Neural progenitor cell (in vitro differentiated cells): ENCODE measurements around the gene ISL2.
"Not testable (repeated sequence)": the region's sequence is repeated elsewhere in the genome, so short reads cannot be mapped to it uniquely, and the experiment has no call there.

Experiments used
- CTCF ChIP-seq: fragments of 200-600 bp; sonication (generic); IDR thresholded peaks from 2 replicates; pipeline ENCODE4 v1.5.1; 2017; ENCODE audit warnings: antibody characterized with exemption, mild to moderate bottlenecking
- EZH2 ChIP-seq: fragments of 200-600 bp; sonication (generic); IDR thresholded peaks from 2 replicates; pipeline ENCODE4 v1.6.1; 2017; ENCODE audit warnings: antibody characterized with exemption, mild to moderate bottlenecking, moderate library complexity
- EZH2phosphoT487 ChIP-seq: fragments of 200-600 bp; sonication (generic); IDR thresholded peaks from 2 replicates; pipeline ENCODE4 v1.6.1; 2017; ENCODE audit warnings: antibody characterized with exemption

- not testable (repeated sequence) for TF ChIP-seq CTCF, EZH2phosphoT487, EZH2
These were observed 38.6 kb upstream of the ISL2 start for GRCh38 chr15:76297951-76298350.
